ENCODE results near the gene CTNNA3.

The CTNNA3 gene

DNA sequence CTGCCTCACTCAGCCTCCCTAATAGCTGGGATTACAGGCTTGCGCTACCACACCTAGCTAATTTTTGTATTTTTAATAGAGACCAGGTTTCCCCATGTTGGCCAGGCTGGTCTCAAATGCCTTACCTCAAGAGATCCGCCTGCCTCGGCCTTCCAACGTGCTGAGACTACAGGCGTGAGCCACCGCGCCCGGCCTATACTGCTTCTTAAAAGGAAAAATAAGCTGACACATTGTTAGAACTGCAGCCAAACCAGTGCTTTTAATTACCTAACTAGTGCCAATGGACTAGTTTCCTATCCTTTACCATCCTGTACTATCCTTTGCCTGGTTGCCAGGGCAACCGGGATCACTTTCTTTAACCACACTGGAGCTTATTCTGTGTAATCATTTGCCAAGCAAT is 662.1 kb downstream of the CTNNA3 start:
- no peak for DNase-seq (ENCODE audit: low spot score)

DNA sequence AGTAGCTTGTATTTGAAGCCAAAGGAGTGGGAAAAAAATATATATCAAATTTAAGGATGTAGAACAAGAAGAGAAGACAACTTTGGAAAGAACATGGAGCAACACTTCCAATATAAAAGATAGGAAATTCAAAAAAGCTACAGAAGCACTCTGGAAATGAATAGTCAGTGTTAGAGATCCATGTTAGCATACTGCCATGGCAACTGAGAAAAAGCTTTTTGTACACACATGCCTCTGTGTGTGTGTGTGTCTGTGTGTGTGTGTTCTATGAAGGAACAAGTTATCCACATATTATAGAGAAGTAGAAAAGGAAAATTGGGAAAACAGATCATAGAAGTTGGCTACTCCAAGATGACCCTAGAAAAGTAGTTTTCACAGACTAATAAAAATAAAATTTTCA is 673.9 kb downstream of the CTNNA3 start:
- no peak for DNase-seq (ENCODE audit: low spot score)

DNA sequence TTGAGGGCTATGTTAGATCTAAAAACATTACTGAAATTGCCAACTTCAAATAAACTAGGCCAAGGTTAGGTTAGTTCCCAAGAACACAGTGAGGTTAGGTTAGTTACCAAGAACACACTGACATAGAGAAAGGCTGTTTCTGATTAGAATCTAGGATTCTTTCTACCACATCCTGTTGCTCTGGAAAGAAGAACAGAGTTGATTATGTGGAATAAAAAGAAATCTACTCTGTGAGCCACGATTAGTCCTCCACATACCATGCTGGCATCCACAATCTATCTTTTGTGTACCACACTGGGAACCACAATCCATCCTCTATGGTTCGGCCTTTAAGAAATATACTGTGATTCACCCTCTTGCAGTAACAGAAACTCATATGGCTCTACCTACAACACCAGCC is 678.8 kb downstream of the CTNNA3 start:
- no peak for DNase-seq (ENCODE audit: low spot score)

DNA sequence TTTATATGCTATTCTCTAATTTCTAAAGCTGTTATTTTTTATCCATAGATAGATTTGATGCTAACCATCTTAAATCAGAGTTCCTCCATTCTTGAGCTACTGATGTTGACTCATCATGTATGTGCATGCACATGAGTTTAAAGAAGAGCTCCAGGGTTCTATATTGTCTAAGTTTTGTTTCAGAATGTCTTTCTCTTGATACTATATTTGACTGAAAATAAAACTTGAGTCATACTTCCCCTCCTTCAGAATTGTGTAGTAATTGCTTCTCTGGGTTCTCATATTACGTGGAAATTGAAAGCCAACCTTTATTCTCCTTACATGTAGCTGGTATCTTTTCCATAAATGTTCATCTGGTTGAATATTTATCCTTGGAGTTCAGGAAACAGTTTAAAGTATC is 680.8 kb downstream of the CTNNA3 start:
- DNase-seq (ENCODE audit: low spot score): no peak

DNA sequence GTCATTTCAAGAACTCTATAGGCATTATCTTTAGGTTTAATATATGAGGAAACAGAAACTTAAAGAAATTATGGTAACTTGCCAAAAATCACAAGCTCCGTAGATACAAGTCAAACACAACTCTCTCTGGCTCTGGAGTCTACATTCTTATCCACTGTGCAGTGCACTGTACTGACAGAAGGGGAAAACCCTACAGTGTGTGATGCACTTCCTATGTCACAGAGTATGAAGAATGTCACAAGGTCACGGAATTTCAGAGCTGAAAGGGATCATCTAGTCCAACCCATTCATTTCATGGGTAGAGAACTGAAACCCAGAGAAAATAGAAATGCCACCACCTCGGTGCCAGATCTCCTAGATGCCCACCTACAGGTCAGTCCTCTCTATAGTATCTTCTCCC is 684.0 kb downstream of the CTNNA3 start:
- no peak for DNase-seq (ENCODE audit: low spot score)

DNA sequence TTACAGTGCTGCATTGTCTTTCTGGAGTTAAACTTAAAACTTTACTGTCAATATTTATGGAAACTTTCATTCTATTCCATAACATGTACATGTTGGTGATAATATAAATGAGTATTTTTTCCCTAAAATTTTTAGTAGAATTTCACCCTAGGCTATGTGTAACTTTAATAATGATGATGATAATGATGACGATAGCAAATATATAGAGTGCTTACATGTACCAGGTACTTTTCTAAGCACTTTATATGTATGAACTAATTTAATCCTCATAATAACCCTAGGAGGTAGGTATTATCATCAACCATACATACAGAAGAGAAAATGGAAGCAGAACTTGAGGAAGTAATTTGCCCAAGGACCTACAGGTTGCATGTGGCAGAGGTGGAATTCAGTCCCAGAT is 684.5 kb downstream of the CTNNA3 start:
- no peak for DNase-seq (ENCODE audit: low spot score)

DNA sequence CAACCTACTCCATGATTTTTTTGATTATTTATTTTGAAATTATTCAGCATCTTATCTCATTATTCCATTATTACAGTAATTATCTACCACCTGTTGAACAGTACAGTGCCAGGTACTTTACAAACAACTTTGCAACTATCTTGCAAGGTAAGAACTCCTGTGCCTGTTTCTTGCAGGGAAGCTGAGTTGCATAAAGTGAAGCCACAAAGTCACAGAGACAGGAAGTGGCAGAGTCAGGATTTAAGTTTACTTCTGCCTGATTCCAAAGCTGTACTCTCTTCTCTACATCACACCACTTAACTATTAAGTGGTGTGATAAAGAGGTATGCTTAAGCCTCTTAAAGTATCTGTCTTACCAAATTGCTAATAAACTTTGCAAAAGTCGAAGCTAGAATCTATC is 690.0 kb downstream of the CTNNA3 start:
- DNase-seq (ENCODE audit: low spot score): no peak

DNA sequence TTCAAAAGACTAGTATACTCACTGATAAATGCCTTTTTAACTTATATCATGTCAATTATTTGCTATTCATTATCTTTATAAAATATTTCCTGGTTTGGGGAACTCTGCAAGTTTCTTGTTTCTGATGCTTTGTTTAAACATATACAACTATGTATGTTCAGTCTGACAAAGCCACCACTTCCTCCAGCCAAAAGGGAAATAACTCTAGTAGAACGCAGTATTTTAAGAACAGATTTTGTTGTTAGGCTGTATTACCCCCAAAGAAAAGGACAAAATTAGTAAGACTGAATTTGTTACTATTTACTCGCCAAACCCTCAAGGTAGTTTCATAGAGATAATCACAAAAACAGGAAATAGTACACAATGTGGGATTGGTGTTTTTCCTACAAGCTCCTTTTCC is 691.3 kb downstream of the CTNNA3 start:
- no peak for DNase-seq (ENCODE audit: low spot score)

DNA sequence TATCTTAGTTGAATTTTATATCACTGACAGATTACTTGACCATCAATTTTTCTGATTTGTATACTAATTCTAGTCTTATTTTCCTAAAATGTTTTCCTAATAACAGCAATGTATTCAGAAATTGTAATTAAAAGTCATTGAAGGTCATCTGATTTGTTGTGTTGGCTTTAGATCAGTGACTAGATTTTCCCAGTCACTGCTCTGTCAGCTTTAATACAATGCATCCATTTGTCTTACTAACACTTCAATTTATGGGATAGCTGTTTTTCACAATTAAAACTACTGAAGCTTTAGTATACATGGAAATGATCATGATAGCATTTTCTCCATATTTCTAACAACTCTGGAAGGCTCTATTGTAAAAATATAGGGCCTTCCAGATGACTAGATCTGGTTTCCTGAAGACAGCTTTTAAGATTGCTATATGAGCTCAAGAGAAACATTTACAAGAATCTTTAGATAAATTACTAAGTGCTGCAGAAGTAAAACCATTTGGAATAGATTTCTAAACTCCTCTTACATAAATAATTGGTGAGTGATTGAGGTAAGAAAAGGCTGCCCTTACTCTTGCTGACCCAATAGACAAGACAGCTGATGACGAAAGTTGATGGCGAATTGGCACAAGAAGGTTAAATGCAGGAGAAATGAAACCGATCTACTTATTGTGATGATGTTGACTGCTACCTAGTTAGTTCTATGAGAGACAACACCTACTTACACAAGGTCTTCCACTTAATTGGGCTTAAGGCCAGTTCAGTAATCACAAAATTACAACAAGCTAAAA is 696.0 kb downstream of the CTNNA3 start:
- DNase-seq (ENCODE audit: low spot score): no peak

DNA sequence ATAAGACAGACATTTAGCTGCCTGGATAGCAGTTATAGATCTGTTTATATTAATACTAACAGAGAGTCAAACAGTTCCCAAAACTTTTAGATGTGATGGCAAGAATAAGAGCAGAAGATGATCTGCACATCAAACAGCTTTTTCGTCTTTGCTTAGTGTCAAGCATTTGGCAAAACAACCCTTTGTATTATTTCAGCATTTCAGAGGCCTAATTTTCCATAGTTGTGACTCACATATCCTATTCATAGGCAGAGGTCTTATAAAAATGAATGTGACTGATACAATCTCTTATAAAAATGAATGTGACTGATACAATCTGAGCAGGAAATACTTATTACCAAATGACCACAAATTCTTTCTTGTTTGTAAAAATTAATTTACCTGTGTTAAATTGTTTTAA is 699.0 kb downstream of the CTNNA3 start:
- DNase-seq (ENCODE audit: low spot score): no peak

DNA sequence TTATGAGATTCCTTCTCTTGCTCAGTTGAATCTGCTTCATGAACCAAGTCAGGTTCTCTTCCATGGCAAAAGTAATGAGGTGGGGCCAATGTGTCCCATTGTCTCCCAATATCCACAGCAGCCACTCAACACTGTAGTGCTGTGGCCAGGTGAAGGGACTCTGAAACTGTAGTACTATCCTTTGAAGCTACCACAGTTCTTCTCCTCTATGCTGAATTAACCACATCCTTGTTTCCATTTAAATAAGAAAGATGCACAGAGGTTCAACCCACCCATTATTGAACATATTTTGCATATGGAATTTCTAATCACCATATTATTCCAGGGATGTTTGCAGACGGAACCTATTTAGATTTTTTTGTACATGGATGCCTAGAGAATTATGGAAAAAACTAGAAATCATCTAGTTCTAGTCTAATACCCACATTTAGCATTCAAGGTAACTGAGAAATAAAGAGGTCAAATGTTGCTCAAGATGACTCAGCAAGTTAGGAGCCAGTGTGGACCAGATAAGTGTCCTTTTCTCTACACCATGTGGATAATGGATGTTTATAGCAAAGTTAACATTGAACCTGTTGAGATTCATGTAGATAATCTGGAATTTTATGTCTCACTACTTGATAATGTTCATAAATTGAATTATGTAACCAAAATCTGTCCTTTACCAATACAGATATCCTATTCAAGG is 705.7 kb downstream of the CTNNA3 start:
- DNase-seq (ENCODE audit: low spot score): no peak

DNA sequence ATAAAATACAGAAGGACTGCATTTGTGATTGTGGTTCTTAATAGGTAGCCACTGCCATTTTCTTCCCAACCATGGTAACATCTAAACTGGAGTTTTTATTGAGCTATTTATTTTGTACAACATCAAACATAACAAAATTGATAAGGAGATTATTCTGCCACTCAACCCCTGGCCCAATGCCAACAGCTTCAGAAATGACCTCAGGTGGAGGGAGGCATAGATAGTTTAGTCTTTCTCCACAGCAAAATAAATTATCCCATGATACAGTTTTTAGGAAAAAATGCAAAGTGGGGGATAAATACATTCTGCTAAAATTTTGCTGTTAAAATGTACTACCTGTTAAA is 712.5 kb downstream of the CTNNA3 start:
- no peak for DNase-seq (ENCODE audit: low spot score)

DNA sequence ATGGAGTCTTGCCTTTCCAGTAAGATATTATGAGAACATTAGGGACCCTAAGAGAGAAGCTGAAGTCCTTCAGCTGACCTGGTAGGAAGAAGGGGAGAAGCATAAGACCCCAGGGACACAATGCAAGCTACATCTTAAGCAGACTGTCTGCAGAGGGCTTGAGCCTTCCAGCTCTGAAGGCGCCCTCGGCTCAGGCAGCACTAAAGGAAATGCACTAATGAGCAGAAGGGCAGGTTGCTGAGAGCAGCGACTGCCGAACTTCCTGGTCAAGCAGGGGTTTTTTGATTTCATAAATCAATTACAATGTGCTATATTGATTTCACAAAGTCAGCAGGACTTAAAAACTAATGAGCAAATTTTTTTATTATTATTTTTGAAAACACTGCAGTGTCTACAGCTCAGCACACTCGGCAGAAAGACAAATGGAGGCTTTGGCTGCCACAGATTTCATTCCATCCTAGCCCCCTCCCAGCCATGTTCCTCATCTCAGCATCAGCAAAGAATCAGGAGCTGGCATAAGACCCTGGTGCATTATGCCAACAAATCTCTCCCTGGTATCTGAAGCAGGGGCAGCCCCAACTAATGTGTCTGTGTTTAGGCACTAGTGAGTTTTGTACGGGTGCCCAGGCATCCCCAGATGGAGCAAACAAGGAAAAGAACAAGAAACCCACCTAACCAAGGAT is 713.1 kb downstream of the CTNNA3 start:
- no peak for DNase-seq (ENCODE audit: low spot score)

DNA sequence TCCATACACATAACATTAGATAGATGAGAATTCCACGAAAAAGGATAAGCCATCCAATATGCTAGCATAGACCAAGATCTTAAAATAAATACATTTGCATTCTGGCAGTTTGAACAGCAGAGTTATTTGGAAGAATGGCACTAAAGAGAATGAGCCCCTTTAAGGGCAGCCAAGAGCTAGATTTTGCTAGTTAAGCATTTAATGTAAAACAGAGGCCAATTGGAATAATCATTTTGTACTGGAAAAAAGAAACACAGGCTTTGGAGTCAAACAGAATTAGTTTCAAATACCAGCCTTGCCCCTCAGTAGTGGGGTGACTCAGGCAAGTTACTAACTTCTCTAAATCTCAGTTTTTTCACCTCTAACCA is 714.0 kb downstream of the CTNNA3 start:
- no peak for DNase-seq (ENCODE audit: low spot score)

DNA sequence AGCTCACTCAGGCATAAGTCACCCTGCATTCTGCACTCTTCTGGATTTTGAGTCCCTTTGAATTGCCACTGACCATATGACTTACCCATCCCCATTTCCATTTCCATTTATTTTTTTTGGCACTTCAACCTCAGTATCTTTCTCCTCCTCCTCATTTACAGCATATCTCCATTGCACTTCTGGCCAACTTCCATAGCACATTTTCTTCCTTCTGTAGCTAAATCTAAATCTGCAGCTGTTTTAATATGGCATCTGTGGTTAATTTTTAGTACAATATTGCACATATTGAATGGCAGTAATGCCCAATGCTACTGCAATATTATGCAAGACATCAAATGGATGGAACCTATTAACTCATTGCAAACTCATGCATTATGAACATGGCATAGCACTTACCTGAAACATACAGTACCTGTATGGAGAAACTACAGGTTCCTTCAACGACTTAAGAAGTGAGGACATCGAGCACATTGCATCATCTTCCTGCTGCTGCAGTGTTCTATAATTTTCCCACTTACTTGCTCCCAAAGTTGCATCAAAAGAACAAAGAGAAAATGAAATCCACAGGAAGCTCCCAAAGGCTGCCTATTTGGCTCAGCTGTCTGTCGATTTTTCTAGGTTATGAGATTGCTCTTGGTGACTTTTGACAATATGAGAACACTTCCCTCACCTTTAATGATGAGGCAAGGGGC is 714.5 kb downstream of the CTNNA3 start:
- DNase-seq (ENCODE audit: low spot score): no peak

DNA sequence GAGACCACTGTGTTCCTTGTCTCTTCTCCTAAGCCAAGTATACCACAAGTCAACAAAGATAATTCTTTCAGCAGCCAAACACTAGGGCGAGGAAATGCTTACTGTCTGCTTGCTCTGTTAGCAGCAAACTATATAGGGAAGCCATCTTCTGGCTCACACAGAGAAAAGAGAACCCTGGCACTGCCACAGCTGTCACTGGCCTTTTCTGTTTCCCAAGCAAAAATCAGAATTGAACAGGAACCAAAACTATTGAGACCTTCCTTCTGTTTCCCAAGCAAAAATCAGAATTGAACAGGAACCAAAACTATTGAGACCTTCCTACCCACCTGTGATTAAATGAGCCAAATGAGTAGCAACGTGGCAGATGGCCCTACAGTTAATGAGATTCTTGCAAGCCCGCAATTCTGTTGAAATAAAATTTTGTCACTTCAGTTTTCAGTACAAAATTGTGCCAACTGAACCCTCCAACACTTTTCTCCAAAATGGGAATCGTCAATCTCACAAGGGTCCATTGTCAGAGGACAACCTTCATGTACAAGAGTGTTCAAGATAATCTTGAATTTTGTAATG is 715.7 kb downstream of the CTNNA3 start:
- no peak for DNase-seq (ENCODE audit: low spot score)

DNA sequence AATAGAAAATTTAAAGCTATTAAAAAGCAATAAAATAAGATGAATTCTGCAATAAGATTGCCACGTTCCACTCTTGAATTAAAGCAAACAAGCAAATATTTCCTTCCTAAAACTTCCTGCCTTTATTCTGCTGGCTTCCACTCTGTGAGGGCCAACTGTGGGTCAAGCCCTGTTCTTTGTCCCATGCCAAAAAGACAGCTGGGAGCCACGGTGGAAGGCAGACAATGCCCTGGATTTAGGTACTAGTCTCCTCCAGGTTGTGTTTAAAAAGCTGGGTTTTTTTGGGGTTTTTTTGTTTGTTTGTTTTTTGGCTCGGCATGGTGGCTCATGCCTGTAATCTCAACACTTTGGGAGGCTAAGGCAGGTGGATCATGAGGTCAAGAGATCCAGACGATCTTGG is 731.0 kb downstream of the CTNNA3 start:
- no peak for DNase-seq (ENCODE audit: low spot score)

DNA sequence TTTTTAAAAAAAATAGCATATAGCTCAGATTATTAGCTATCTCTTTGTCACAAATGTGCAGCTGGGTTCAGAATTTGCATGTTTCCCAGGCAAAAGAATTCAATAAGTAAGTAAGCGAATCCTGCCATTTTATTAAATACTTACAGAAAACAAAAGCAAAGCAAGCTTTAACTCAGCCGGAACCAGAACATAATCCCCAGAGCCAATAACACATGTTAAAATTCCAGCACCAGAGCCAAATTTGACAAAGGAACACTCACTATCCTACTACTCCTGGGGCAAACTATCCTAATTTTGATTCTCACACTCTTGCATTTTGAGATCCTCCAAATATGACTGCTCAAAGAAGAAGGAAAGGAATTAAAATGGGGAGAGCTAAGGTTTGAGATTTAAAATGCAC is 737.5 kb downstream of the CTNNA3 start:
- no peak for DNase-seq (ENCODE audit: low spot score)

DNA sequence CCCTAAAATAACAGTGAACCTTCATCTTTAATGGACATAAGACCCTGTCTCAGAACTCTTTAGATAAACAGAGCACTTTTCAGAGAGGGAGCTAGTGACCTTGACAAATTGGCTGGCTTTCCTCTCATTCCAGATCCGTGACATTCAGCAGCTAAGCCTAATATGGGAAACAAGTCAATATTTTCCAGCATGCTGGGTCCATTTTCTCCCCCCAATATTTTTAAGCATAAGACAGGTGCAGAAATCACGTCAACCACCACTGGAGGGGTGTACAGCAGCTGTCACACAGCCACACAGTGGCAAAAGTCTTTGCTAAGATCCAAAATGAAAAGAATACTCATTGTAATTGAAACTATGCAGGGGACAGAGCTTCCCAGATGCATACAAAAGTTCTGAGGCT is 744.1 kb downstream of the CTNNA3 start:
- DNase-seq (ENCODE audit: low spot score): no peak

DNA sequence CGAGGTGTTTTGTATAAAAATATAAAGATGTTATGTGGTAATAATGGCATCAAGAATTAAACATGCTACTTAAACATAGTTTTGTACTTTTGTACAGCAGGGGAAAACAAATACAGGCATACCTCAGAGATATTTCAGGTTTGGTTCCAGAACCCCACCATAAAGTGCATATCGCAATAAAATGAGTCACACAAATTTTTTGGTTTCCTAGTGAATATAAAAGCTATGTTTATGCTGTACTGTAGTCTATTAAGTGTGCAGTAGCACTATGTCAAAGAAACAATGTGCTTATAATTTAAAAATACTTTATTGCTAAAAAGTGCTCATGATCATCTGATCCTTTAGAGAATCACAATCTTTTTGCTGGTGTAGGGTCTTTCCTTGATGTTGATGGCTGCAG is 752.4 kb downstream of the CTNNA3 start:
- no peak for DNase-seq (ENCODE audit: low spot score)

DNA sequence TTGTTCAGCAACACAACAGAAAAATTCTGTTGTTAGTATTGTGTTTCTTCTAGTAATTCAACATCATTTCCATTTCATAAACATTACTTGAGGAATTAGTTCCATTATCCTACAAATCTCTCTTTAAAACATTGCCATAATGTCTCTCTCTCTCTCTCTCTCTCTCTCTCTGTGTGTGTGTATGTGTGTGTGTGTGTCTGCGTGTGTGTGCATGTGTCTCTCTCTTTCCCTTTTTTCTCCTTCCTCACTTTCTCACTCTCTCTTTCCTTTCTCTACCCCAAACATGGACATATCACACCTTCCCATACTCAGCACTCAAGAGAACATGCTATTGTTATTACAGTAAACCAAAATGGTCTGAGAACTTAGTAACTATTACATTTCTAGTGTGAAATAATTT is 753.6 kb downstream of the CTNNA3 start:
- no peak for DNase-seq (ENCODE audit: low spot score)

DNA sequence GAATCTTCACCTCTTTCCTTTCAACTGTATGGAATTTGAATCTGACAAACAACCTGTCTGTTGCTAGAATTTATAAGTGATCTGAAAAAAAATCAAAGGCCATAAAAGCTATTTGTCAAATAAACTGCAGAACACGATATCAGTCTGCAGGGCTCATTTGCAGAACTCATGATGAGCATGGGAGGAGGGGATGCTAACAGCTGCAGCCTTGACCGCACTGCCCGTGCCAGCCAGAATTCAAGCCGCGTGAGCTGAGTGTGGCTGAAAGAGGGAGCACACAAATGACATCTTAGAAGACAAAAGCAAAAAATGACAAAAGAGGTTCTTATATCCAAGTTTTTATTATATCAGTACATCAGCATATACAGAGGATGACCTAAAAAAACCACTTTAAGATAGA is 754.5 kb downstream of the CTNNA3 start:
- no peak for DNase-seq (ENCODE audit: low spot score)

All from SK-N-DZ (cell line).